Cardiac fibroblast (primary cell): ENCODE measurements around the gene JAG1.
"Not testable (repeated sequence)": the region's sequence is repeated elsewhere in the genome, so short reads cannot be mapped to it uniquely, and the experiment has no call there.

Experiments
- DNase-seq, 2 donors: peaks; one replicate each; pipeline versions ENCODE4 v3.0.0 to v3.0.0-alpha.2; 2010; ENCODE audit warnings: low read depth in 2 of 2
- H3K4me3 ChIP-seq, 2 donors: replicated peaks in 1 of 2; 1 replicate in 1 of 2; 2 replicates in 1 of 2; pipeline ENCODE4 v1.5.1; 2011; ENCODE audit warnings: low read depth in 2 of 2, low read length in 2 of 2, mild to moderate bottlenecking in 2 of 2, moderate library complexity in 1 of 2
- CTCF ChIP-seq: IDR thresholded peaks from one replicate; pipeline ENCODE4 v1.5.1; 2011; ENCODE audit warnings: low read depth, mild to moderate bottlenecking, low read length, inconsistent platforms

Gene JAG1

GRCh38 chr20:10618611-10619245 lies 55.1 kb downstream of the JAG1 start:
- no peak for TF ChIP-seq CTCF
- no peak overlapping the region for H3K4me3 ChIP-seq
- peak in 1 of 2 donors; percentile 44 for DNase-seq

GRCh38 chr20:10617549-10618133 lies 56.2 kb downstream of the JAG1 start:
- DNase-seq, H3K4me3 ChIP-seq: not testable (repeated sequence)

GRCh38 chr20:10616212-10616611 lies 57.6 kb downstream of the JAG1 start:
- TF ChIP-seq CTCF: no peak
- DNase-seq: no peak
- no peak overlapping the region for H3K4me3 ChIP-seq

- no peak for DNase-seq
- H3K4me3 ChIP-seq: no peak overlapping the region
- no peak for TF ChIP-seq CTCF
These were observed 59.9 kb downstream of the JAG1 start for GRCh38 chr20:10613911-10614310.

- H3K4me3 ChIP-seq, DNase-seq: not testable (repeated sequence)
These were observed 60.4 kb downstream of the JAG1 start for GRCh38 chr20:10613426-10613825.

- H3K4me3 ChIP-seq: no peak overlapping the region
- DNase-seq: peak; percentile 61 to 72
- TF ChIP-seq CTCF: peak; percentile 64
These were observed 62.4 kb downstream of the JAG1 start for GRCh38 chr20:10611357-10611756.

- peak; percentile 48 to 69 for DNase-seq
- H3K4me3 ChIP-seq: no peak overlapping the region
- no peak for TF ChIP-seq CTCF
These were observed 63.5 kb downstream of the JAG1 start for GRCh38 chr20:10610251-10610650.

GRCh38 chr20:10609770-10610169 lies 64.0 kb downstream of the JAG1 start:
- DNase-seq: peak; percentile 59 to 68
- TF ChIP-seq CTCF: no peak
- H3K4me3 ChIP-seq: no peak overlapping the region
